Fibroblast of skin of abdomen (primary cell): ENCODE data around the gene ICOS.
"Not testable (repeated sequence)": the region's sequence is repeated elsewhere in the genome, so short reads cannot be mapped to it uniquely, and the experiment has no call there.

Experiments used
- DNase-seq: peaks from one replicate; pipeline ENCODE4 v3.0.0-alpha.2; 2013

The ICOS gene

DNA sequence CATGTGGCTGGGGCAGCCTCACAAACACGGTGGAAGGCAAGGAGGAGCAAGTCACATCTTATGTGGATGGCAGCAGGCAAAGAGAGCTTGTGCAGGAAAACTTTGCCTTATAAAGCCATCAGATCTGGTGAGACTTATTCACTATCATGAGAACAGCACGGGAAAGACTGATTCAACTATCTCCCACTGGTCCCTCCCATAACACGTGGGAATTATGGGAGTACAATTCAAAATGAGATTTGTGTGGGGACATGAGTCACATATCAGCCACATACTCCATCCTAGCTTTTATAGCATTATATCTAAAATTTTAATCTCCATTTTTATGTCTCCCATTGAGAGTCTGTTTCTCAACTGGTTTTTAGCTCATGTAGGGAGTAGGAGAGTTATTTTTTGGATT is 45.7 kb downstream of the ICOS start:
- DNase-seq, result no peak

DNA sequence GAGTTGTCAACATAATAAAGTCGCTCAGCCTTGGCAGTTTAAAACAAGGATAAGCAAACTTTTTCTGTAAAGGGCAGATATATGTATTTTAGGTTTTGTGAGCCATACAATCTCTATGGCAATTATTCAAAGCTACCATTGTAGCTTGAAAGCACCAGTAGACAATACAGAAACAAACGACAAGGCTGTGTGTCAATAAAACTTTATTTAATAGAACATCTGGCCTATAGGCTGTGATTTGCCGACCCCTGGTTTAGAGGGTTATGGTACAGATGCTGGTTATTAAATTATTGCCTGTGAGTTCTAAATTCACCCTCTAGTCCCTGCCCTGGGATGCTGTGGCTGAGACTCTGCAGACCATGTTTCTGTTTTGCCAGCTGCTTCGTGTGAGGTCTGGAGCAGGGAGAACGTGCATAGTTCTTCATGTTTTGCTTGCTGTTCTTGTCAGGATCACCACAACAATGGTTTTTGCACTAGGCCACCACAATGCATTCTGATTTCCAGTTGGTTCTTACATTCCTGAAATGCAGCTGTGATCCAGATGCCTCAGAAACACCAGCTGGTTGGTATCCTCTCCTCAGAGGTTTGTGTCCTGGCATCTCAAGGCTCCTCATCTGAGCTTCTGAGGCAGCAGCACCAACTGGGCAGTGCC is 46.6 kb downstream of the ICOS start:
- DNase-seq, result no peak

DNA sequence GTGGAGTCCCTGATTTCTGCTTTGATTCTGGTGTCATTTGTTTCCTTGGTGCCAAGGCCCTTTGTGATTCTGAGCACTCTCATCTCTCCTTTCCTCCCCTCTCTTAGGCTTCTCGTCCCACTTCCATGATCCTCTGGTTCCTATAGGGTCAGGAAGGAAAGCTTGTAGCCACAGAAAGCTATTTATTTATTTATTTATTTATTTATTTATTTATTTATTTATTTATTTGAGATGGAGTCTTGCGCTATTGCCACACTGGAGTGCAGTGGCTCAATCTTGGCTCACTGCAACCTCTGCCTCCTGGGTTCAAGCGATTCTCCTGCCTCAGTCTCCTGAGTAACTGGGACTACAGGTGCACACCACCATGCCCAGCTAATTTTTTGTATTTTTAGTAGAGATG is 49.4 kb downstream of the ICOS start:
- DNase-seq, result not testable (repeated sequence)

DNA sequence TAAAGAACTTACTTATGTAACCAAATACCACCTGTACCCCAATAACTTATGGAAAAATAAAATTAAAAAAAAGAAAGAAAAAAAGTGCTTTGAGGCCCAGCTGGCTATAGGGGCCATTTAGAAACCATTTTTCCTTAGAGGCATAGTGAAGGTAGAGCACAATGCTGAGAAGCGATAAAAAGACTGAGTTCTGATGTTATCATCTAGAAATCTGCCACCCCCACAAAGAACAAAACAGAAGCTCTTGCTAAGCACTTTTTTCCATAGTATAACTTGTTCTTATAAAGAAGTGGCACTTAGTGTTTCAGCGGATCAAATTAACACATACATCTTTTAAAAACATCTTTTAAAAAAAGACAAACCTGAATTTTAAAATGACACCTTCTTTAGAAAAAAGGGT is 51.4 kb downstream of the ICOS start:
- DNase-seq, result no peak

DNA sequence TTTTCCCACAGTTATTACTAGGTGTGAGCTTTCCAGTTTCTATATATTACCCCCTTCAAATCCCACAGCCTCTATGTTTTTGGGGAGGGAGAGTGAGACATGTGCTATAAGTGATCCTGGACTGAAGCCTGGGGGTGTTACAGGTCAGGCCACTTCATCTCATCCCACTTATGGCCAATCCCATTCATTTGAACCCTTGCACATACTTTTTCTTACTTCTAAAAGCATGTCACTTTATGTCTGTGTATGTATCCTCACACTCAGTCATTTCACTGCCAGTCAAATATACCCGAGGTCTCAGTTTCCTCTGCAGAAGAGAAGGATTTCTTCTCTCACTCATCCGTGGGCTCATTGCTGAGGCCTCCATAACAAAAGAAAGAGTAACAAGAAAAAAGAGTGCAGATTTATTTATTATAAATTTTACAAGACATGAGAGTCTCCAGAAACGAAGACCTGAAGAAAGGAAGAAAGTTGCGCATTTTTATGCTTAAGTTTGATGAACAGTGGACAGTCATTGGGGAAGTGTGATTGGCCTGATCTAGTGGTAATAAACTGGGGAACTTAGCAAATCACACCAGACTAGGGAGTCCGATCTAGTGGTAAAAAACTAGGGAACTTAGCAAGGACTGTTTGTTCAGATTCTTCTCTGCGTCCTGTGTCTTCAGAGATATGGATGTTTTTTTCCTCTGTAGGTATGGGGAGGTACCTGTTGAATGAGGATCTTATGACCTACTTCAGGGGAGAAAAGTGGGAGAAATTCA is 52.1 kb downstream of the ICOS start:
- no peak for DNase-seq

DNA sequence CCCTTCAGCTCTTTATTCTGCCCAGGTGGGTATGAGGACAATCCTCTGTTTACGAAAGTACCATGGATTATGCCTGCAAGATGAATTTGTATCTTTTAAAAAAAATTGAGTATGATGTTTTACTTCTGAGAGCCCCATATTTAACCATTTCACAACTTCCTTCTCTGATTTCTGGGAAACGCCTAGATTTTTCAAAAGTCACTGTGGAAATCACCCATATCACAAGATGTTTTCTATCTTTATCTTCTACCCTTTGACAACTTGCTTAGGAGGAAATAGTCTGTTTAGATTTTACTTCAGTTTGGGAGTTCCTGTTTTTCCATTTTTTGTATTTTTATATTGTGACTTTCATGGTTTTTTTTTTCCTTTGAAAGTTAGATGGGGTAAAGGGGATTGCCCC is 53.0 kb downstream of the ICOS start:
- no peak for DNase-seq

DNA sequence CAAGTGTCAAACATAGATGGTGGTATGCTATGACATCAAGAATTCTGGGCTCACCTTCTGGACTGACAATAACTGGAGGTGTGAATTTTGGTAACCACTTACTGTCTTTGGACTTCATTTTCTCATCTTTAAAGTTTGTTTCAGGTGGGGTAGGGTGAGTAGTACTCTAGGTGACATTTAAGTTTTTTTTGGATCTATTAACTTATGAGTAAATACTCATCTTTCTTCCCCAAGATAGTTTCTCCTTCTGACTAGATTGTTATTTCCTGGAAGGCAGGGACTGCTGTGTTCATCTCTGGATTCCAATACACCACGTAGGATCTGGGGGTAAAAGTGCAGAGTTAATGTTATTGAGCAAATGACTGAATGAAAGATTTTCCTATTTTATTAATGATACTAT is 55.9 kb downstream of the ICOS start:
- no peak for DNase-seq

DNA sequence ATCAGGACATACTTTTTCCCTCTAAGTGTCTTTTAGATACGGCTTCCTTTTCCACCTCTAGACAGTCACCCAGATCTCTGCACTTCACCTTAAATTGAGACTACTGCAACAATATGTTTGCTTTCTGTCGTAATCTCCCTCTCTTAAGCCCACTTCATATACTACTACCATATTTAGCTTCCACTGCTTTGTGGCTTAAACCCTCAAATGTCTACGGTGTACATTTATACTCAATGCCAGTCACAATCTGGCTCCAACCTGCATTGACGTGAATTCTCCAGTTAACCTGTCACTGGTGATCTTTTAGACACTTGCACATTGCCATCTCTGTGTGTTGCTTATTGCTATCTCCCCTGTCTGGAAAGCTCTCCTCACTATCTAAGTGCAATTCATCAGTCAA is 56.4 kb downstream of the ICOS start:
- no peak for DNase-seq

DNA sequence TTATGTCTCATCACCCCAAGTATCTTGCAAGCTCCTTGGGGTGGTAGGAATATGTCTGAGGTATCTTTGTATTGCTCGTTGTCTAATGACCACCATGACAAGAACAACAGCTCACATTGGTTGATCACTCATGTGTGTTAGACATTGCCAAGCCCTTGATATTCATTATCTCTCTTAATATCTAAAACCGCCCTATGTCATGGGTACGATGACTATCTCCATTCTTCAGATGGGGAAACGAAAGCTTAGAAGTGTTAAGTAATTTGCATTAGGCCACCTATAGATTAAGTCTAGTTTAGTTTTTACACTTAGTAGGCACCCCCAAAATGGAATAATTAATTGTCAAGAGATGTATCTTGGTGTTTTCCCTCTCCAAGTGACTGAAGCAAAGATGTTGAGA is 57.0 kb downstream of the ICOS start:
- no peak for DNase-seq

DNA sequence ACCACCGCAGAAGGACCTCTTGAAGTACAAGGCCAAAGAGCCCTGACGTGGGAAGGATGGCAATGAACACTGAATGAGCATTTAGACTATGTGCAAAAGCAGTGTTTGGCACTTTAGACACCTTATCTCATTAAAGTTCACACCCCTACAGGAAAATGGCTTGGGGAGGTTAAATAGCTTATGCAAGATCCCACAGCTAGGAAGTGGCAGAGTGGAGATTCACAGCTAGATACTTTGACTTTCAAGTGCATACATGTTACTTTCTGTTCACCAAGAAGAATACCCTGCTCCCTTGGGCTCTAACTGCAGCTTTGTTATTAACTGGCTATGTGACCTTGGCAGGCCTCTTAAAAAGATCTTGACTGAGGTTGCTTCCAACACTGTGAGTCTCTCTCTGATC is 58.2 kb downstream of the ICOS start:
- DNase-seq, result no peak

DNA sequence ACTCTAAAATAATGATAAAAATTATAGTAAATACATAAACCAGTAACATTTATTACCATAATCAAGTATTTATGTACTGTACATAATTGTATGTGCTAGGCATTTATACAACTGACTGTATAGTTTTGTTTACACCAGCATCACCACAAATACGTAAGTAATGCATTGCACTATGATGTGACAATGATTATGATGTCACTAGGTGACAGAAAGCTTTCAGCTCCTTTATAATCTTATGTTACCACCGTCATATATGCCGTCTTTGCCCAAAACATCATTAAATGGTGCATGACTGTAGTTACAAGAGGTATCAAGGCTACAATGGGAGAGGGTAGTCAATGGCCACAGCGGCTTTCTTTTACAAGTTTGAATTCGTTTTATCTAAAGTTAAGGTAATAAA is 60.1 kb downstream of the ICOS start:
- no peak for DNase-seq

DNA sequence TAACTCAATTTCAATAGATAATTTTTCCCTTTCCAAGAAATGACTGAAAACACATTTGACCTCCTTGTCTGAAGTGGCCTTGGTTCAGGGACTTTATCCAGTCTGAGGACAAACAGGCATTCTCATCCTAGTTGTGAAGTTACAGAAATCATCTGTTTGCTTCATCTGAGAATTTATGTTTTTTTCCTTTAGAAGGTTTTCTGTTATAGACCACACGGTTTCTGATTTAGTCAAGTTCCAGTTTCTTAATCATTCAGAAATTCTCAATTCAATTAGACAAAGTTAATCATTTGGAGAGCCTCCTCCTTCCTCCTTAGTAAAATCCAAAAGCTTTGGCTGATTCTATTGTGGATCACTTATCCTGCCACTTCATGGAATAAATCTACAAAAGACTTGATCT is 60.9 kb downstream of the ICOS start:
- no peak for DNase-seq

DNA sequence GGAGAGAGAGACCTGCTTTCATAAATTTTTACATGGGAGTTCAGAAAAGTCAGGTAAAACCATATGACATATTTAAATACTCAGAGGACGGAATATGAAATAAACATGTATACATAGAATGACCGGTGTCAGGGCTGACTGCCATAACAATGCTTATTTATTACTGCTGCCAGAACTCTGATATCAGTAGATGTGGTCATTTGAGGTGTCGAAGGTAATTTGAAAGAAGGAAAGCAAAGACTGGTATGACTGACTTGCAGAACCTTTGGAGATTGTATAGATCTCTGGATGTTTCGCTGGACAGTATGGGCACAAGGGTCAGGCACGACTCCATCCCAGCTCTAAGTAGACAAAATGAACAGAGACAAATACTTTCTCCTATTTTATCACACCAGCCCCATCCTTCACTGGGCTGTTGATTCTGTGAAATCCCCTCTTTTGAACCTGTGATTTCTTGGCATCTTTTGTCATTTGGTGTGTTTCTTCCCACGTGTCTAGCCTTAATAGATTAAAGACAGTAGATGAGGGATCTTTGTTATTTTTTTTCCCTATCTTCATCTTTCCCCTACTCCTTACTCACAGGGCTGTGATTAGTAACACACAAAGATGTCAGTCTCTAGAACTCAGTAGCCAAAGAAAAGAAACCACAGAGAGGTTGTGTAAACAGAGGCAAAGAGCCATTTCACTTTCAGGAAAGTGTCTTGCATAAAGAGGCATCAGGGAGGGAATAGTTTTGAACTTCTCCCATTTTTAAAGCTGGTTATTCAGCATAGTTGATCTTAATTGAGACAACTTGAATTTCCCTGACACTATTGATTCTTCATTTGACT is 61.6 kb downstream of the ICOS start:
- DNase-seq, result peak; percentile 1

DNA sequence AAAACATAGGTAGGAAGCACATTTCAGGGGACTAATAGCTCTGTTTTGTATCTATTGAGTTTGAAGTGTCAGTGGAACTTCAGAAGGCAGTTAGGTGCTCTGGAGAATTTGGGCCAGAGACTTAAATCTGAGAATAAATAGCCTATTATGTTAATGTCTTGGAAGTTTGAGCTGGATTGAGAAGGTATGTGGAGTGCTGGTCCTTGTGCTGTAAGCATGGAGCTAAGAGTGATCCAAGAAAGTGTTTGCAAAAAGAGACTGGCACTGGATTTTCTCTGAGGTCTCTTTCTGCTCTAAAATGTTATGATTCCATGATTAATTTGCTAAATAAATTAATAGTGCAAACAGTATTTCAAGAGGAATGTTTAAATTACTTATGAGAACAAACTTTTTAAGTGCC is 63.3 kb downstream of the ICOS start:
- no peak for DNase-seq

DNA sequence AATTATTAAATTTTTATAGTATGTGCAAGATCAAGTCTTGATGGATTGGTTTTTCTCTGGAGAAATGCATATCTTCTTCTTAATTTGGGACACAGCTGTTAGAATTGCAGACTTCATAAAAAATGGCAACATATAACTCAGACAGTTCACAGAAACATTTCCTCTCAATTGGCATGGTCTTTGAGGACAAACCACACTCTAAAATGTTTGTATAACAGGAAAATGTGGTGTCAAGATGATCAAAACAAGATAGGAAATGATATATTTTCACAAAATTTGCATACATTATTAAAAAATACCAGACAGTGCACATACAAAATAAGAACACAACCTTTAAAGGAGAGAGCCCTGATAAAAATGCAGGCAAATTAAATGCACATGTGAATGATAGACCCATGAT is 63.9 kb downstream of the ICOS start:
- DNase-seq, result no peak

DNA sequence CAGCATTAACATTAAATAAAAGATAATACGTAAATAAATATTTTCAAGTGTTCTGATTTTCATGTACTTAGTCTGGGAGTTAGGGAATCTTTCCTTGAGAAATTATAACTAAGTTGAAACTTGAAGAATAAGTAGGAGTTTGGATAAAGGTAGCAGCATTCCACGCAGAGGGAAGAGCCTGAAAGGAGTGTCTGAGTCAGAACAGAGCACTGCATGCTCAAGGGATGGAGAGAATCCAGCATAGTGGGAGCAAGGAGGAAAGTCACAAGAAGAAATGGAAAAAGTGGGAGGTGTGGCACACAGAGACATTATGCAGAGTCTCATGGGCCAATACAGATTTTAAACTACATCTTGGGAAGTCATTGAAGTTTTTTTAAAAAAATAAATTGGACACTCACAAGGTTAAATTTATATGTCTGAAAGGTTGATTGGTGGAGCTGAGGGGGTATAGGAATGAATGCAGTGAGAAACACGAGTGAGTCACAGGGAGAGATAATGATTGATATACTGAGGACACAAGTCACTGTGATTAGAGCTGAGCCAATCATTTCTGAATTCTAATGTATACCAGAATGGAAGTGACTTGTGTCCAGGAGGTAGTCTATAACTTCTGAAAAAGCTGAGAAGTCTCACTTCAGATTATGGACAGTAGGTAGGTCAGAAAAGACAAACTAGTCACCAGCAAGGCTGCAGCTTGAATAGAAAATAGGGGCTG is 66.9 kb downstream of the ICOS start:
- DNase-seq, result no peak

DNA sequence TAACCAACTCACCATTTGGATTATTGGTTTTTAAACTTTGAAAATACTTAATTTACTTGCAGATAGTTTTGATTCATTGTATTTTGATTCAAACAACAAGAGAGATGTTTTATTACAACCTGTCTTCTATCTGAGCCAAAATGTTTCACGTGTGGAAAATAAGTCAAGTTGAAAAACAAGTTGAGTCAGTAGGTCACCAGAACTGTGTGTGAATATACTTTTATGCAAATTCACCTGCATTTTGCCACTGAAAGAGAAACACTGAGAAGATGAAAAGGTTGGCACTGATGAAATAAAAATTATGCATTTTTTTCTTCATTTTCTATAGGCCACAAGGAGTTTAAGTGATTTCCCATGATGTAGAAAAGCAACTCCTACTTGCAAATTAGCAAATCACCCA is 68.3 kb downstream of the ICOS start:
- no peak for DNase-seq

DNA sequence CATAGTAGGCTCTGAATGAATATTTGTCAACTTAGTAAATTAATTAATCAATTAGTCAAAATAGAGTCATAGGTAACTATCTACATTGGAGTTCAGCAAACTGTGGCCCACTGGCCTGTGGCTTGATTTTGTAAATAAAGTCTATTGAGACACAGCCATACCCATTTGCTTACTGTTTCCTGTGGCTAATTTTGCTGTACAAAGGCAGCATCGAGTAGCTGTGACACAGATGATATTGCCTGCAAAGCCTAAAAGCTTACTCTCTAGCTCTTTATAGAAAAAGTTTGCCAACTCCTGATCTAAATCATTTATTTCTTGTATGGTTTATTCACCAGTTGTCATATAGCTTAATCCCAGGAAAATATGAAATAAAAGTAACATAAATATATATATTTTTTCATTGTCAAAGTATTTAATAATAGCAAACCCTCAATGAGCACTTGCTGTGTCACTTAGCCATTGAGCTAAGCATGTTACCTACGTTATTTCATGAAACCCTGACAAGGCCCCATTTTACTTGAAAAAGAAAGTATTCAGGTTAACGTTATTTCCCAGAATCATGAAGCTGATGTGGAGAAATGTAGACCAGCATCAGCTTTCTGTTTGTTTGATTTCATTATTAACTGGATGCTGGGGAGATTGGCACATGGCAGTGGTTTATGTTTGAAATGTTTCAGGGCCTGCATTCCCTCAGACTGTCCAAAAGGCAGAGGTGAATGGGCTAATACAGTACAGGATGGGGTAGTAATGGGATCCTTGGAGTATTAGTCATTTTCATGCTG is 69.6 kb downstream of the ICOS start:
- no peak for DNase-seq

DNA sequence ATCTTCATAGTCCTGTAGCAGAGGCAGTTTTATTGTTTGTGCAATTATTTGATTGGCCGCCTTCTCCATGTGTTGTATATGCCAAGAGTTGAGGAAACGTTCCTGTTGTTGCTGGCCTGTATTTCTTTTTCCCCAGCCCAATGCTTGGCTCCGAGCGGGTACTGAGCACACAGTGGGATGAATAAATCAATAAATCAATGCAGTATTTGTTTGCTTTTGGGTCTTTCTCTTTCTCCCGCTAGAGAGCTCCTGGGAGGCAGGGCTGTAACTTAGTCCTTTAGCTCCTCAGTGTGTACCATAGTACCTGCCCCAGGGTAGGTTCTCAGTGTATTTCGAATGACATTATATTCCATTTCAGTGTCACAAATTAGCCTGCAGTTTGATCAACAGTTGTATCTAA is 71.8 kb downstream of the ICOS start:
- no peak for DNase-seq

DNA sequence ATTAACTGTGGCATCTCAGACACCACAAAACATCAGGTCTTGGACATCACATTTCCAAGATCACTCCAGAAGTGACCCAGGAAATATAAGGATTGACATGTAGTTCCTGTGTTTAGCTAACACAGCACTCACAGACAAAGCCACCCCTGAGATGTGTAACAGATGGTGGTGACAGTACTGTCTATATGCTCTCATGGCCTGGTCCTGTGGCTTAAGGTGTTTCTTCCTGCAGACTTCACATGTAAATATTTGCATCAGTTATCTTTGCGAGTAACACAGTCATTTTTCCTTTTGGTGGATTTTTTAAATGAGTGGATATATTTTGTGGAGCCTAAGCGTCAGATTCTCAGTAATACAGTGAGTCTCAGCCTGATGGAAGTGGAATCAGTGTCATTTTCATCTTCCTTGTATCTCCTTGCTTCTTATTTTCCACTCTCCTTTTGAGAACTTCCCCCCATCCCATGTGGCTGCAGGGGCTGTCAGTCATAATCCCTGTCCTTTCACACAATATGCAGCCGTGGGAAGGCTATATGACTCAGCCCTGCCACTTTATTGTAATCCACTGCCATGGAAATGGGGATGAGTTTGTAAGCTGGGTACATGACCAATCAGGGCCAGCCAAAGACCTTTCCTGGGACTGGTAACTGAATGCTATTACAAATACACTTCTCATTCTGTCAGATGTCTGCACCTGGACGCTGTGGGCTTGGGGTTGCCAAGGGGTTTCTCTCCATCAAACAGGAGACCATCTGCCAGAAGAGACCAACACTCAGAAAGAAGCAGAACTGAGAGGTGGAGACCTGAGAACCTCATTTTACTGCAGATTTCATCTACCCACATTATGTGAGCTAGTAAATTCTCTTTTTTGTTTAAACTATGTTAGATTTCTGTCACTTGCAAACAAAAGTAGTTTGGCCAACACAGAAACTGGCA is 74.3 kb downstream of the ICOS start:
- DNase-seq, result no peak
